GM15510 (cell line): ENCODE measurements around the gene ADCY10.

ENCODE experiments used
- POLR2A ChIP-seq: IDR thresholded peaks from 3 replicates; pipeline ENCODE4 v1.6.1; 2011; ENCODE audit warnings: borderline replicate concordance; ENCODE audit not compliant: insufficient read length; ENCODE audit errors: extremely low read depth

Gene ADCY10

GRCh38 chr1:167935216-167936067, 21.5 kb upstream of the ADCY10 start:
- peak; percentile 73 for TF ChIP-seq POLR2A

GRCh38 chr1:167934426-167935215, 20.7 kb upstream of the ADCY10 start:
- TF ChIP-seq POLR2A, result no peak

GRCh38 chr1:167933788-167934187, 19.9 kb upstream of the ADCY10 start:
- no peak for TF ChIP-seq POLR2A

GRCh38 chr1:167929725-167930124, 15.8 kb upstream of the ADCY10 start:
- TF ChIP-seq POLR2A, result no peak

GRCh38 chr1:167928457-167928852, 14.5 kb upstream of the ADCY10 start:
- no peak for TF ChIP-seq POLR2A

GRCh38 chr1:167927046-167927754, 13.3 kb upstream of the ADCY10 start:
- no peak for TF ChIP-seq POLR2A

- TF ChIP-seq POLR2A, result no peak
Measured at GRCh38 chr1:167926486-167926997, 12.6 kb upstream of the ADCY10 start.

GRCh38 chr1:167924543-167925231, 10.8 kb upstream of the ADCY10 start:
- TF ChIP-seq POLR2A, result no peak

- TF ChIP-seq POLR2A, result no peak
Measured at GRCh38 chr1:167924102-167924501, 10.2 kb upstream of the ADCY10 start.

GRCh38 chr1:167923324-167924056, 9.6 kb upstream of the ADCY10 start:
- no peak for TF ChIP-seq POLR2A

- no peak for TF ChIP-seq POLR2A
Measured at GRCh38 chr1:167922611-167923074, 8.7 kb upstream of the ADCY10 start.

- TF ChIP-seq POLR2A, result no peak
Measured at GRCh38 chr1:167922023-167922422, 8.1 kb upstream of the ADCY10 start.

- no peak for TF ChIP-seq POLR2A
Measured at GRCh38 chr1:167916766-167917511, 3.0 kb upstream of the ADCY10 start.
